Activated gamma-delta T cell treated with anti-CD3 and anti-CD28 coated beads, Interleukin-2, amount 50 U/mL, for 16 hours (primary cell): ENCODE data around the gene PTPRCAP.
"Not testable (repeated sequence)": the region's sequence is repeated elsewhere in the genome, so short reads cannot be mapped to it uniquely, and the experiment has no call there.

ENCODE experiments used
- DNase-seq: peaks from one replicate; pipeline ENCODE4 v3.0.0-alpha.2; 2020; ENCODE audit warnings: low read depth

Gene PTPRCAP

GRCh38 chr11:67440229-67441097 is 3.0 kb upstream of the PTPRCAP start:
- DNase-seq = no peak

GRCh38 chr11:67439321-67440228 is 2.1 kb upstream of the PTPRCAP start:
- DNase-seq = no peak

GRCh38 chr11:67438158-67438902 is 848 bp upstream of the PTPRCAP start:
- DNase-seq = no peak

- no peak for DNase-seq
These were observed 301 bp upstream of the PTPRCAP start for GRCh38 chr11:67437809-67438157.

GRCh38 chr11:67436459-67437081 is 912 bp downstream of the PTPRCAP start:
- DNase-seq = no peak

- no peak for DNase-seq
These were observed 1.6 kb downstream of the PTPRCAP start for GRCh38 chr11:67435727-67436458.

- DNase-seq = no peak
These were observed 2.3 kb downstream of the PTPRCAP start for GRCh38 chr11:67435031-67435726.

- no peak for DNase-seq
These were observed 3.0 kb downstream of the PTPRCAP start for GRCh38 chr11:67434395-67434881.

- DNase-seq = no peak
These were observed 3.7 kb downstream of the PTPRCAP start for GRCh38 chr11:67433536-67434394.

GRCh38 chr11:67432655-67433349 is 4.7 kb downstream of the PTPRCAP start:
- no peak for DNase-seq

GRCh38 chr11:67431346-67432249 is 5.9 kb downstream of the PTPRCAP start:
- no peak for DNase-seq

GRCh38 chr11:67429722-67430121 is 7.8 kb downstream of the PTPRCAP start:
- DNase-seq = no peak

- DNase-seq = no peak
These were observed 8.3 kb downstream of the PTPRCAP start for GRCh38 chr11:67429038-67429668.

- peak; percentile 99 for DNase-seq
These were observed 9.2 kb downstream of the PTPRCAP start, which contains the start of gene RPS6KB2 for GRCh38 chr11:67428052-67429001. Gene RPS6KB2 (plus strand): TSS chr11:67428494. CDS start chr11:67428546, 52 bp downstream.

GRCh38 chr11:67427364-67427859 is 10.1 kb downstream of the PTPRCAP start:
- not testable (repeated sequence) for DNase-seq
